K562 (cell line): ENCODE measurements around the gene SLAMF9. TPM values are rescaled to one million over a fixed set of nuclear protein-coding genes. Genes with fewer than 3 reads are reported as not detected.

Experiments
- ATAC-seq: fragments of 200-7000 bp; cut with Tn5 transposase; 3 replicates; pipeline ENCODE4 v1.9.1; 2020; ENCODE audit warnings: moderate library complexity
- BruUV-seq: library from RNA; stranded (reverse); fragments of 400-500 nt; replicated peaks from 2 replicates; lab custom pipeline; 2021; lab: Mats Ljungman, UMichigan
- CTCF ChIA-PET: fragments of 300-600 bp; formaldehyde crosslinking; extraction: SDS; loops from one replicate; lab custom pipeline; 2021; ENCODE audit warnings: low intra/inter-chr PET ratio; lab: Yijun Ruan, JAX
- POLR2A ChIA-PET: fragments of 300-600, 350-650 bp; sonication (Branson Sonifier 250); formaldehyde crosslinking; extraction: SDS; loops from one replicate; lab custom pipeline; 2021; ENCODE audit warnings: antibody characterized with exemption, inconsistent platforms; lab: Yijun Ruan, JAX
- DNase-seq, 4 experiments: peaks; one replicate each; pipeline versions ENCODE4 v3.0.0 to v3.0.0-alpha.2; 2011 to 2018; ENCODE audit warnings: low spot score in 3 of 4, mixed read lengths in 3 of 4; ENCODE audit errors: extremely low read depth in 1 of 4
- FAIRE-seq: peaks from 2 replicates; lab custom pipeline; 2011; peaks lifted over from hg19 to GRCh38; lab: Jason Lieb, UNC
- H2AFZ ChIP-seq: 2 replicates; pipeline ENCODE4 v1.6.0; 2011; ENCODE audit warnings: low read depth, low read length, control low read depth, inconsistent platforms
- H3K27ac ChIP-seq: fragments of 200-600 bp; 3 replicates; pipeline ENCODE4 v1.8.0; 2011; ENCODE audit warnings: low read depth, mild to moderate bottlenecking, control low read depth, inconsistent platforms, low read length, moderate library complexity, mixed read lengths; ENCODE audit errors: extremely low read depth
- H3K27me3 ChIP-seq, 2 experiments: fragments of 300-600 bp in 1 of 2; 2 replicates in 1 of 2; 3 replicates in 1 of 2; pipeline versions ENCODE4 v1.6.0 to v1.8.0; 2011; ENCODE audit warnings: inconsistent platforms in 2 of 2, low read length in 2 of 2, mild to moderate bottlenecking in 1 of 2, mixed read lengths in 1 of 2, moderate library complexity in 1 of 2; ENCODE audit not compliant: control insufficient read depth in 2 of 2, insufficient read depth in 2 of 2
- H3K36me3 ChIP-seq: fragments of 300-600 bp; 3 replicates; pipeline ENCODE4 v1.8.0; 2011; ENCODE audit warnings: mild to moderate bottlenecking, low read length, inconsistent platforms; ENCODE audit not compliant: control insufficient read depth, insufficient read depth
- H3K4me1 ChIP-seq, 2 experiments: fragments of 200-600 bp in 1 of 2; replicated peaks in 1 of 2; 2 replicates in 1 of 2; 3 replicates in 1 of 2; pipeline versions ENCODE4 v1.5.1 to v1.8.0; 2011; ENCODE audit warnings: inconsistent platforms in 2 of 2, low read length in 2 of 2, mild to moderate bottlenecking in 1 of 2, mixed read lengths in 1 of 2, moderate library complexity in 1 of 2; ENCODE audit not compliant: control insufficient read depth in 2 of 2, insufficient read depth in 2 of 2
- H3K4me2 ChIP-seq: 2 replicates; pipeline ENCODE4 v1.6.1; 2011; ENCODE audit warnings: low read length, control low read depth, inconsistent platforms, mixed read lengths; ENCODE audit not compliant: insufficient read depth
- H3K4me3 ChIP-seq: fragments of 200-600 bp; sonication (generic), shearing (Covaris generic); 2 replicates; pipeline ENCODE4 v1.5.1; 2016; ENCODE audit warnings: control low read depth, inconsistent platforms
- H3K79me2 ChIP-seq: fragments of 200-600 bp; 3 replicates; pipeline ENCODE4 v1.8.0; 2011; ENCODE audit warnings: low read length, inconsistent platforms; ENCODE audit not compliant: control insufficient read depth, insufficient read depth
- H3K9ac ChIP-seq, 2 experiments: 2 replicates each; pipeline versions ENCODE4 v1.6.0 to v1.6.1; 2011; ENCODE audit warnings: low read depth in 2 of 2, low read length in 2 of 2, control low read depth in 1 of 2, inconsistent platforms in 1 of 2, mild to moderate bottlenecking in 1 of 2, mixed read lengths in 1 of 2; ENCODE audit not compliant: insufficient read depth in 1 of 2
- H3K9me1 ChIP-seq: one replicate; pipeline ENCODE4 v1.6.0; 2011; ENCODE audit warnings: inconsistent platforms, mild to moderate bottlenecking, low read length, moderate library complexity; ENCODE audit not compliant: control insufficient read depth, insufficient read depth
- H3K9me3 ChIP-seq: replicated peaks from 2 replicates; pipeline ENCODE4 v1.5.1; 2011; ENCODE audit warnings: low read depth, low read length, inconsistent platforms; ENCODE audit not compliant: control insufficient read depth, insufficient read depth
- H4K20me1 ChIP-seq: replicated peaks from 2 replicates; pipeline ENCODE4 v1.6.1; 2011; ENCODE audit warnings: low read length, inconsistent platforms, mixed read lengths; ENCODE audit not compliant: control insufficient read depth, insufficient read depth
- JUNB ChIP-seq: fragments of 450-650 bp; formaldehyde crosslinking; conservative IDR thresholded peaks from 2 replicates; pipeline ENCODE4 v1.4.0; 2020; ENCODE audit warnings: mild to moderate bottlenecking
- OTX1 ChIP-seq: fragments of 450-650 bp; formaldehyde crosslinking; IDR thresholded peaks from 2 replicates; pipeline ENCODE4 v1.4.0; 2022; ENCODE audit warnings: mild to moderate bottlenecking
- PHF20 ChIP-seq: fragments of 450-650 bp; IDR thresholded peaks from 2 replicates; pipeline ENCODE4 v1.6.1; 2018; ENCODE audit not compliant: partially characterized antibody
- POLR2A ChIP-seq: fragments of 450-650 bp; conservative IDR thresholded peaks from 2 replicates; pipeline ENCODE4 v1.6.1; 2016
- POLR2AphosphoS5 ChIP-seq: IDR thresholded peaks from 2 replicates; pipeline ENCODE4 v1.6.1; 2011; ENCODE audit warnings: mild to moderate bottlenecking, low read depth, low read length, moderate library complexity; ENCODE audit not compliant: control insufficient read depth, insufficient read depth
- PURB ChIP-seq: sonication (generic); formaldehyde crosslinking; IDR thresholded peaks from 2 replicates; pipeline ENCODE4 v1.9.0; 2021; ENCODE audit warnings: low read depth, mild to moderate bottlenecking, missing genetic modification reagents
- THRB ChIP-seq: fragments of 450-650 bp; formaldehyde crosslinking; conservative IDR thresholded peaks from 2 replicates; pipeline ENCODE4 v1.4.0; 2022; ENCODE audit warnings: mild to moderate bottlenecking, missing genetic modification characterization
- UBTF ChIP-seq, 2 experiments: IDR thresholded peaks; 2 replicates each; pipeline ENCODE4 v1.6.1; 2012; ENCODE audit warnings: improper control_type of control experiment in 2 of 2, low read depth in 2 of 2, low read length in 2 of 2, borderline replicate concordance in 1 of 2
- ZKSCAN1 ChIP-seq: fragments of 150-350 bp; IDR thresholded peaks from 2 replicates; pipeline ENCODE4 v1.6.1; 2016; ENCODE audit warnings: low read depth, low read length
- WGBS: fragments of 100-300 bp; shearing (Covaris generic); methylation state at CpG from one replicate; pipeline ENCODE4 v1.1.6; 2016; ENCODE audit warnings: low coverage, mixed read lengths; ENCODE audit not compliant: insufficient coverage; ENCODE audit errors: missing lambda C conversion rate; 5-methylcytosine and 5-hydroxymethylcytosine counted together
- in situ Hi-C: fragments of 300-500 bp; cut with MboI; formaldehyde crosslinking; loops from 4 replicates; pipeline ENCODE4 v1.15.0; 2018; ENCODE audit warnings: inconsistent platforms, mixed read lengths
- intact Hi-C: fragments of 100-400 bp; cut with micrococcal nuclease; formaldehyde crosslinking; loops from 2 replicates; pipeline ENCODE4 v1.14.2; 2022
- polyA plus RNA-seq, 8 experiments: library from polyadenylated mRNA; depleted of rRNA in 4 of 8; stranded (reverse) in 5 of 8; unstranded in 3 of 8; fragments of >200 nt; fragmentation: Nextera tagmentation in 2 of 8; fragmentation: Illumina TruSeq in 1 of 8; extraction: Ambion mirVana in 2 of 8; extraction: Trizol in 1 of 8; gene quantifications; 2 replicates each; pipeline versions ENCODE4 v1.2.1 to v1.2.3, GENCODE V29; 2011 to 2014; ENCODE audit warnings: inconsistent platforms in 1 of 8, missing spikeins in 1 of 8
- total RNA-seq, 7 experiments: library from RNA; depleted of rRNA in 6 of 7; stranded (reverse); fragments of >200 nt in 6 of 7; fragmentation: Illumina TruSeq in 2 of 7; extraction: Trizol in 2 of 7; gene quantifications; 2 replicates each; pipeline versions ENCODE4 v1.2.1 to v1.2.3, GENCODE V29; 2011 to 2021; ENCODE audit warnings: low replicate concordance in 1 of 7

The SLAMF9 gene
- total and polyA plus RNA-seq, 9 of the 15 experiments (the other 6 are each of a cell fraction or from before 2014, with no cell fraction given), result 0.13 to 0.21 TPM; not detected in 7

- peak; percentile 56; the same call in 1 of the 2 replicates for TF ChIP-seq OTX1 (CRISPR knock-in tag)
- peak; percentile 72; the same call in 1 of the 2 replicates for TF ChIP-seq THRB (CRISPR knock-in tag)
- TF ChIP-seq PURB (CRISPR knock-in tag), result no peak
- no peak for TF ChIP-seq JUNB (CRISPR knock-in tag)
- peak; percentile 58; the same call in 1 of the 2 replicates for TF ChIP-seq POLR2A
- TF ChIP-seq POLR2AphosphoS5, result peak; percentile 2; the same call in 1 of the 2 replicates
Measured at GRCh38 chr1:159917533-159918351, 36.3 kb downstream of the SLAMF9 start (continued).

- intact Hi-C loops, result no loop called here
- no peak overlapping the region for H3K27ac ChIP-seq
- BruUV-seq, result no TSS peak
- ChIA-PET CTCF (no interaction called here), POLR2A (interaction anchor here (0.6 to 4.1 kb wide), 10 partner anchors 8 to 748 kb away, joined by 3 to 35 read pairs (median 6); partner anchors contain the start of gene TAGLN2)
- WGBS, result 67% methylated on average over 9 of the region's 9 CpGs
- peaks cover 54% of the 10 kb centered on the region for H3K36me3 ChIP-seq
- H3K4me3 ChIP-seq, result no peak overlapping the region
- FAIRE-seq, result no peak
- no peak for TF ChIP-seq PHF20
- peak; percentile 46; the same call in 1 of the 2 replicates for TF ChIP-seq ZKSCAN1
- no peak for TF ChIP-seq UBTF (IDR thresholded peaks at IDR 0.05; ENCODE audit: borderline replicate concordance in 1 of 2, low read depth in 2 of 2, low read length in 2 of 2)
- TF ChIP-seq, all 486 proteins: peak for 1
- in situ Hi-C loops, result no loop called here
- Histone ChIP-seq H4K20me1 (peaks cover 15% of the 10 kb centered on the region), H3K4me2 (no peak overlapping the region), H3K9ac (peak overlapping the region in 1 of 2 experiments; percentile 54; a peak in 1 of 4 replicates), H3K9me3 (no peaks in the 10 kb centered on the region), H3K27me3 (no peaks in the 10 kb centered on the region), H3K4me1 (peaks cover 9 to 14% of the 10 kb centered on the region in 2 experiments), H3K9me1 (peaks cover 10% of the 10 kb centered on the region), H3K79me2 (peaks cover 20% of the 10 kb centered on the region), H2AFZ (no peak overlapping the region)
- DNase-seq (no peak), ATAC-seq (peak; percentile 19)
Measured at GRCh38 chr1:159916242-159917051, 37.6 kb downstream of the SLAMF9 start.
